Activated naive CD8-positive, alpha-beta T cell treated with anti-CD3 and anti-CD28 coated beads, Interleukin-2, amount 50 U/mL, for 24 hours (primary cell): ENCODE data around the gene TGFBR1.
"Not testable (repeated sequence)": the region's sequence is repeated elsewhere in the genome, so short reads cannot be mapped to it uniquely, and the experiment has no call there.

Experiments
- ATAC-seq: fragments of 150-1000 bp; cut with Tn5 transposase; one replicate; pipeline ENCODE4 v1.10.0; 2021
- DNase-seq: peaks from one replicate; pipeline ENCODE4 v3.0.0; 2021
- H3K27ac Mint-ChIP-seq: one replicate; pipeline ENCODE4 v1.8.0; 2021; ENCODE audit warnings: mild to moderate bottlenecking, mixed read lengths
- H3K27me3 Mint-ChIP-seq: one replicate; pipeline ENCODE4 v1.8.0; 2021; ENCODE audit warnings: mixed read lengths
- H3K36me3 Mint-ChIP-seq: one replicate; pipeline ENCODE4 v1.8.0; 2021; ENCODE audit warnings: low read depth, mixed read lengths
- H3K4me1 Mint-ChIP-seq: one replicate; pipeline ENCODE4 v1.8.0; 2021; ENCODE audit warnings: mixed read lengths
- H3K4me3 Mint-ChIP-seq: one replicate; pipeline ENCODE4 v1.8.0; 2021; ENCODE audit warnings: mild to moderate bottlenecking, moderate library complexity, mixed read lengths
- H3K9me3 Mint-ChIP-seq: one replicate; pipeline ENCODE4 v1.8.0; 2021; ENCODE audit warnings: mixed read lengths

The TGFBR1 gene

GRCh38 chr9:99184110-99184474 is 79.2 kb downstream of the TGFBR1 start:
- DNase-seq (no peak), ATAC-seq (peak; percentile 3)
- peaks cover 4% of the 10 kb centered on the region for H3K36me3 Mint-ChIP-seq
- no peak overlapping the region for H3K4me3 Mint-ChIP-seq
- peaks cover 71% of the 10 kb centered on the region for H3K4me1 Mint-ChIP-seq
- no peaks in the 10 kb centered on the region for H3K9me3 Mint-ChIP-seq
- peaks cover 3% of the 10 kb centered on the region for H3K27me3 Mint-ChIP-seq
- H3K27ac Mint-ChIP-seq: peak overlapping the region; percentile 81

- no peak overlapping the region for H3K4me3 Mint-ChIP-seq
- peaks cover 4% of the 10 kb centered on the region for H3K36me3 Mint-ChIP-seq
- no peaks in the 10 kb centered on the region for H3K9me3 Mint-ChIP-seq
- peaks cover 65% of the 10 kb centered on the region for H3K4me1 Mint-ChIP-seq
- ATAC-seq (peak; percentile 95), DNase-seq (peak; percentile 82)
- peaks cover 3% of the 10 kb centered on the region for H3K27me3 Mint-ChIP-seq
- peak overlapping the region; percentile 81 for H3K27ac Mint-ChIP-seq
Measured at GRCh38 chr9:99184475-99185347, 79.8 kb downstream of the TGFBR1 start.

DNA sequence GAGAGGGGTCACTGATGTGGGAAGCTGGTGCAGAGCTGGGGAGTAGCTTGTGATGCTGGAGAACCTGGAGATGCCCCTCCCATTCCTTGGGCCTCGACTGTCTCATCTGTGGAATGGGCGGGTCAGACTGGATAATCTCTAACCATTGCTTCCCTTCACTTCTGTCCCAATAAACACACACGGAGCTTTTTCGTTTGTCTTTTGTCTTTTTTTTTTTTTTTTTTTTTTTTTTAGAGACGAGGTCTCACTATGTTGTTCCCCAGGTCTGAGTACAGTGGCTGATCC is 80.4 kb downstream of the TGFBR1 start:
- no peaks in the 10 kb centered on the region for H3K9me3 Mint-ChIP-seq
- no peak overlapping the region for H3K4me3 Mint-ChIP-seq
- H3K4me1 Mint-ChIP-seq: peaks cover 60% of the 10 kb centered on the region
- peaks cover 3% of the 10 kb centered on the region for H3K27me3 Mint-ChIP-seq
- H3K36me3 Mint-ChIP-seq: peaks cover 4% of the 10 kb centered on the region
- H3K27ac Mint-ChIP-seq: no peak overlapping the region
- DNase-seq: no peak
- ATAC-seq: no peak

DNA sequence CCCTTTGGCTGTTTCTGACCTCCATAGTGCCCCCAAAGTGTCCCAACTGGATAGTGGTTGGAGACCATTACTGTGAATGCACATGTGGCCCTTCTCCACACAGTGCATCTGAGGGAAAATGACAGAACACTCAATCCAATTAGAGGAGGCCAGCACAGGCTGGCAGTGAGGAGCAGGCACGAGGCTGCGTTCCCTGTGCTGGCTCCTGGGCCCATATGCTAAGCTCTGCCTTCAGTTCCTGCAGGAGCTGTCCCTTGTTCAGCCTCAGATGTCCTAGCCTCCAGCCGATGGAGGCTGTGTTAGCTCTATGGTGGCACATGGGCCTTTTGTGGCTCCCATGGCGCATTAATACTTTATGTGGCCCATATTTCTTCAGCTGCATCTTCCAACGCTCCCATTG is 81.0 kb downstream of the TGFBR1 start:
- H3K27me3 Mint-ChIP-seq: peaks cover 3% of the 10 kb centered on the region
- DNase-seq (no peak), ATAC-seq (no peak)
- H3K4me1 Mint-ChIP-seq: peaks cover 54% of the 10 kb centered on the region
- H3K9me3 Mint-ChIP-seq: no peaks in the 10 kb centered on the region
- peaks cover 4% of the 10 kb centered on the region for H3K36me3 Mint-ChIP-seq
- no peak overlapping the region for H3K27ac Mint-ChIP-seq
- no peak overlapping the region for H3K4me3 Mint-ChIP-seq

DNA sequence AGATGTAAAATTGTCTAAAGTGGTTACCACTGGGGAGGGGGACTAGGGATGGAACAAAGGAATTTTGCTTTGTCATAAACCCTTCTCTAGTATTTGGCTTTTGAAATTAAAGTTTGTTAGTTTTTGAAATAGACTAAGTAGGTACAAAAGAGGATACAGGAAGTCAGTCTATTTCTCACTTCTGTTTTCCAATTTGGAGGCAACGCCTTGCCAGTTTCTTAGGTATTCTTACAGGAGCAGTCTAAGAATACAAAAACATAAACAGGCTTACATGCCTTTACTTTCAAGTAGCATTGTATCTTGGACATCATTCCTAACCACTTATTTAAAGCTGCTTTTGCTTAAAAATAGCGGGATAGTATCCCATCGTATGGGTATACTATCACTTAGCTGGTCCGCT is 82.4 kb downstream of the TGFBR1 start:
- Mint-ChIP-seq H3K27ac (no peak overlapping the region), H3K27me3 (peaks cover 5% of the 10 kb centered on the region), H3K4me1 (peaks cover 40% of the 10 kb centered on the region), H3K9me3 (no peaks in the 10 kb centered on the region), H3K4me3 (no peak overlapping the region), H3K36me3 (no peaks in the 10 kb centered on the region)
- no peak for DNase-seq
- ATAC-seq: no peak

- H3K9me3 Mint-ChIP-seq: no peaks in the 10 kb centered on the region
- no peak for DNase-seq
Measured at GRCh38 chr9:99189186-99189585, 84.3 kb downstream of the TGFBR1 start.

DNA sequence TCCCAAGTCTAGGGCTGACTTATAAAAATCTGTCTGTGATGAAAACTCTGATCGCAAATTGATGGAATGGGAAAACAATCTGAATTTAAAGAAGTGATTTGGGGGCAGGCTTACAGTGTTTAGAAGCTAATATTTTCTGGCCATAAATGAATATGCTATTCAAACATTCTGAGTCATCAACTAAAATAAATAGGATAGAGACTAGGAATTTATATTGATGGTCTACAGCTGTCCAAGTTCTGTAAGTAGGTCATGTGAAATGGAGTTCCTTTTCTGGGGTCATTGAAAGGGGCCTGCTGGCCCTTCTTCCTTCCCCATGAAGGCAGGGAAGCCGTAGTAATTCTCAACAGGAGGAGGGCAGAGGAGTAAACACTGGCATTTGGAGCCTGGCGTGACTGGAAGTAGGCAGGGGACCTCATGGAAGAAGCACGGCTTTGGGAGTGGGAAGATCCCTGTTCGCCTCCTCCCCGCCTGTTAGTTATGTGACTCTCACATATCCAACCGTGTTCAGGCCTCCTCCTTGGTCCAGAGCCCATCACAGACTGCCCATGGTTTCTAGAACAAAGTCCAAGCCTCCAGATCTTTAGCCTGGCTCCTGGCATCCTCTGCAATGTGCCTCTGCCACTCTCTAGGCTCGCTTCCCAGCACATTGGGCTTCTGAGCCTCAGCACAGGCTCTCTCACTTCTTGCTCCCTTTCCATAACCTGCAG is 85.1 kb downstream of the TGFBR1 start:
- Mint-ChIP-seq H3K27me3 (peaks cover 5% of the 10 kb centered on the region), H3K27ac (no peak overlapping the region), H3K4me3 (no peak overlapping the region), H3K4me1 (peaks cover 19% of the 10 kb centered on the region), H3K9me3 (no peaks in the 10 kb centered on the region), H3K36me3 (no peaks in the 10 kb centered on the region)
- no peak for ATAC-seq
- DNase-seq: no peak

More at GRCh38 chr9:99189186-99189585, 84.3 kb downstream of the TGFBR1 start:
- no peak for ATAC-seq
- H3K4me3 Mint-ChIP-seq: no peak overlapping the region
- no peak overlapping the region for H3K27ac Mint-ChIP-seq
- peaks cover 27% of the 10 kb centered on the region for H3K4me1 Mint-ChIP-seq
- H3K36me3 Mint-ChIP-seq: no peaks in the 10 kb centered on the region
- peaks cover 5% of the 10 kb centered on the region for H3K27me3 Mint-ChIP-seq

- H3K27ac Mint-ChIP-seq: no peak overlapping the region
- peaks cover 13% of the 10 kb centered on the region for H3K4me1 Mint-ChIP-seq
- ATAC-seq (no peak), DNase-seq (no peak)
- no peaks in the 10 kb centered on the region for H3K36me3 Mint-ChIP-seq
- peaks cover 5% of the 10 kb centered on the region for H3K27me3 Mint-ChIP-seq
- H3K9me3 Mint-ChIP-seq: no peaks in the 10 kb centered on the region
- H3K4me3 Mint-ChIP-seq: no peak overlapping the region
Measured at GRCh38 chr9:99190597-99191283, 85.8 kb downstream of the TGFBR1 start.

- H3K27ac Mint-ChIP-seq: no peak overlapping the region
- no peaks in the 10 kb centered on the region for H3K9me3 Mint-ChIP-seq
Measured at GRCh38 chr9:99192786-99193465, 88.0 kb downstream of the TGFBR1 start.

DNA sequence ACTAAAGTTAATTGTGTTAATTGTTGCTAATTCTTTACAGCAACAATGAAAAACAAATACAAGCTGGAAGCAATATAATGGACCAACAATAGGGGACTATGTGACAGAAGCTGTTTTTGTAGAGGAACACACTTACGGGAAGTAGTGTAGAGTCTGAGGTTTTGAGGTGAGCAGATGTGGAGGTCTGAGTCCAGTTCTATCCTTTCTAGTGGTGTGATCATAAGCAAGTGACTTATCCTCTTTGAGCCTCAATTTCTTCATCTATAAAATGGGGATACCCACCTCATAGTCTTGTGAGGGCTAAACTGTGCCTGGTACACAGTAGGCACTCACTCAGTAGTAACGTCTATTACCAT is 88.5 kb downstream of the TGFBR1 start:
- peaks cover 10% of the 10 kb centered on the region for H3K4me1 Mint-ChIP-seq
- no peaks in the 10 kb centered on the region for H3K36me3 Mint-ChIP-seq
- no peak overlapping the region for H3K27ac Mint-ChIP-seq
- H3K4me3 Mint-ChIP-seq: no peak overlapping the region
- ATAC-seq (no peak), DNase-seq (no peak)
- H3K9me3 Mint-ChIP-seq: no peaks in the 10 kb centered on the region
- peaks cover 2% of the 10 kb centered on the region for H3K27me3 Mint-ChIP-seq

More at GRCh38 chr9:99192786-99193465, 88.0 kb downstream of the TGFBR1 start:
- Mint-ChIP-seq H3K27me3 (peaks cover 5% of the 10 kb centered on the region), H3K4me1 (peaks cover 13% of the 10 kb centered on the region), H3K4me3 (no peak overlapping the region), H3K36me3 (no peaks in the 10 kb centered on the region)
- DNase-seq (no peak), ATAC-seq (no peak)

DNA sequence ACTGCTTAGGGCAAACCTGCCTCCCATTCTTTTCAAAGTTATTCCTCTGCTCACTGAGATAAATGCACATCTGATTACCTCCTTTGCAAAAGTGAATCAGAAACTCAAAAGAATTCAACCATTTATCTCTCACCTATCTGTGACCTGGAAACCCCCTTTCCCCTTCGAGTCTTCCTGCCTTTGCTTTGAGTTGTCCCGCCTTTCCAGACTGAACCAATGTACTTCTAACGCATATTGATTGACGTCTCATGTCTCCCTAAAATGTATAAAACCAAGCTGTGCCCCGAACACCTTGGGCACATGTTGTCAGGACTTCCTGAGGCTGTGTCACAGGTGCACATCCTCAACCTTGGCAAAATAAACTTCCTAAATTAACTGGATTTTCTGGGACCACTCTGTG is 91.6 kb downstream of the TGFBR1 start:
- not testable (repeated sequence) for H3K4me3 Mint-ChIP-seq, DNase-seq, H3K27me3 Mint-ChIP-seq, H3K9me3 Mint-ChIP-seq, H3K27ac Mint-ChIP-seq, ATAC-seq, H3K36me3 Mint-ChIP-seq, H3K4me1 Mint-ChIP-seq

GRCh38 chr9:99197124-99197630 is 92.3 kb downstream of the TGFBR1 start:
- H3K9me3 Mint-ChIP-seq: no peaks in the 10 kb centered on the region
- DNase-seq: no peak
- H3K4me3 Mint-ChIP-seq: no peak overlapping the region
- H3K36me3 Mint-ChIP-seq: no peaks in the 10 kb centered on the region
- H3K4me1 Mint-ChIP-seq: peaks cover 10% of the 10 kb centered on the region
- H3K27ac Mint-ChIP-seq: no peak overlapping the region
- no peaks in the 10 kb centered on the region for H3K27me3 Mint-ChIP-seq
- ATAC-seq: no peak

DNA sequence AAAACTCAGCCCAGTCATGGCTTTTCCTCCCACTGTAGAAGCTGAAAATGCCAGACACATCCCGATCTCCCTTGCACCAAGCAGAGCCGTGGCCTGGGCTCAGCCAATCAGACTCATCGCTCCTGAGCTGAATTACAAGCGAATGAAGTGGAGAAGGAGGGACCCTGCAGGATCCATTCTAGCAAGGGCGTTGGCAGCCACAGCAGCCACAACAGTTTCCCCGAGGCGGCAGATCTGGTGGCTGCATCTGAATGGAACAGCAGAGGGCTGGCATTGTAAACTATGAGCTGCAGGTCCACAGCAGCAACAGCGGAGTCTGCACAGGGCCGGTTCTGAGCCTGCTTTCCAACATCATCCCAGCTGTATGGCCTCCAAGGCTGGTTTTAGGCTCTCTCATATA is 93.1 kb downstream of the TGFBR1 start:
- no peaks in the 10 kb centered on the region for H3K9me3 Mint-ChIP-seq
- no peak overlapping the region for H3K4me3 Mint-ChIP-seq
- H3K27ac Mint-ChIP-seq: no peak overlapping the region
- no peaks in the 10 kb centered on the region for H3K36me3 Mint-ChIP-seq
- ATAC-seq: no peak
- H3K4me1 Mint-ChIP-seq: peaks cover 8% of the 10 kb centered on the region
- no peaks in the 10 kb centered on the region for H3K27me3 Mint-ChIP-seq
- no peak for DNase-seq

GRCh38 chr9:99199938-99200539 is 95.1 kb downstream of the TGFBR1 start:
- Mint-ChIP-seq H3K36me3 (no peaks in the 10 kb centered on the region), H3K27me3 (no peaks in the 10 kb centered on the region), H3K27ac (no peak overlapping the region), H3K4me1 (peaks cover 4% of the 10 kb centered on the region), H3K9me3 (no peaks in the 10 kb centered on the region), H3K4me3 (no peak overlapping the region)
- DNase-seq: no peak
- no peak for ATAC-seq
